GM12891 (cell line): ENCODE measurements around the gene TBC1D4.

Experiments
- POLR2A ChIP-seq: IDR thresholded peaks from 2 replicates; pipeline ENCODE4 v1.6.1; 2011; ENCODE audit warnings: low read depth, low read length, control low read depth
- POLR2AphosphoS5 ChIP-seq: IDR thresholded peaks from 2 replicates; pipeline ENCODE4 v1.6.1; 2011; ENCODE audit warnings: low read depth, low read length, control low read depth
- TAF1 ChIP-seq: IDR thresholded peaks from 2 replicates; pipeline ENCODE4 v1.6.1; 2011; ENCODE audit warnings: low read depth, low read length, control low read depth

GRCh38 chr13:75359266-75359665 lies 122.7 kb downstream of the TBC1D4 start:
- TF ChIP-seq POLR2A (no peak), POLR2AphosphoS5 (no peak), TAF1 (no peak)
